ENCODE results near the gene POC1A. TPM values are rescaled to one million over a fixed set of nuclear protein-coding genes. Genes with fewer than 3 reads are reported as not detected.

Gene POC1A
- total RNA-seq, 2 experiments from 2014 or later: 0.22 to 0.39 TPM

DNA sequence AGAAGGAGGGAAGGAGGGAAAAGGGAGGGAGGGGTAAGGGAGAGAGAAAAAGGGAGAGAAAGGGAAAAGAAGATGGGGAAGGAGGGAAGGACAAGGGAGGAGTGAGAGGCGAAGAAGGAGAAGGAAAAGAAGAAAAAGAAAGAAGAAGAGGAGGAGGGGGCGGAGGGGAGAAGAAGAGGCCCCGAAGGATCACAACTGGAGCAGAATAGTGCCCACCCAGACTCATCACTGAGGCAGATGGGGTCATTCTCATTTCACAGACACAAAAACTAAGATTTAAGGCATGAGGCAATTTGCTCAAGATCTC lies 41.0 kb upstream of the POC1A start:
- no peaks in the 10 kb centered on the region for H3K27me3 ChIP-seq (ENCODE audit: control insufficient read depth in 1 of 2, insufficient read depth in 2 of 2, low read length in 2 of 2)
- intact Hi-C loops (cut with DNase I, micrococcal nuclease): loop anchor here in 1 of 2 experiments (5.0 to 10.0 kb wide), 2 partner anchors 138 to 340 kb away; partner anchors contain the start of genes DUSP7, NT5DC2 and UQCC5
- no peaks in the 10 kb centered on the region for H3K36me3 ChIP-seq (ENCODE audit: insufficient read depth, low read length)
- no peak overlapping the region for H3K4me3 ChIP-seq (ENCODE audit: low read length)
- no peak for DNase-seq
- H3K27ac ChIP-seq (ENCODE audit: low read depth in 1 of 2, low read length in 2 of 2): no peak overlapping the region
- Mint-ChIP-seq H3K9me3 (no peaks in the 10 kb centered on the region), H3K27me3 (no peaks in the 10 kb centered on the region), H3K4me1 (ENCODE audit: low read depth) (peaks cover 32% of the 10 kb centered on the region), H3K36me3 (ENCODE audit: low read depth) (peaks cover 18% of the 10 kb centered on the region), H3K4me3 (no peak overlapping the region), H3K27ac (no peak overlapping the region)
- H3K4me1 ChIP-seq (ENCODE audit: insufficient read depth, low read length): peaks cover 38% of the 10 kb centered on the region
- no peak for ATAC-seq (ENCODE audit: poor library complexity)
- TF ChIP-seq, protein P1, sequence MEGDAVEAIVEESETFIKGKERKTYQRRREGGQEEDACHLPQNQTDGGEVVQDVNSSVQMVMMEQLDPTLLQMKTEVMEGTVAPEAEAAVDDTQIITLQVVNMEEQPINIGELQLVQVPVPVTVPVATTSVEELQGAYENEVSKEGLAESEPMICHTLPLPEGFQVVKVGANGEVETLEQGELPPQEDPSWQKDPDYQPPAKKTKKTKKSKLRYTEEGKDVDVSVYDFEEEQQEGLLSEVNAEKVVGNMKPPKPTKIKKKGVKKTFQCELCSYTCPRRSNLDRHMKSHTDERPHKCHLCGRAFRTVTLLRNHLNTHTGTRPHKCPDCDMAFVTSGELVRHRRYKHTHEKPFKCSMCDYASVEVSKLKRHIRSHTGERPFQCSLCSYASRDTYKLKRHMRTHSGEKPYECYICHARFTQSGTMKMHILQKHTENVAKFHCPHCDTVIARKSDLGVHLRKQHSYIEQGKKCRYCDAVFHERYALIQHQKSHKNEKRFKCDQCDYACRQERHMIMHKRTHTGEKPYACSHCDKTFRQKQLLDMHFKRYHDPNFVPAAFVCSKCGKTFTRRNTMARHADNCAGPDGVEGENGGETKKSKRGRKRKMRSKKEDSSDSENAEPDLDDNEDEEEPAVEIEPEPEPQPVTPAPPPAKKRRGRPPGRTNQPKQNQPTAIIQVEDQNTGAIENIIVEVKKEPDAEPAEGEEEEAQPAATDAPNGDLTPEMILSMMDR (IDR thresholded peaks at IDR 0.05): no peak
- POLR2A ChIA-PET: no interaction called here
- no peaks in the 10 kb centered on the region for H3K9me3 ChIP-seq (ENCODE audit: control insufficient read depth in 1 of 2, insufficient read depth in 1 of 2, low read length in 2 of 2)
- CTCF ChIA-PET: no interaction called here

DNA sequence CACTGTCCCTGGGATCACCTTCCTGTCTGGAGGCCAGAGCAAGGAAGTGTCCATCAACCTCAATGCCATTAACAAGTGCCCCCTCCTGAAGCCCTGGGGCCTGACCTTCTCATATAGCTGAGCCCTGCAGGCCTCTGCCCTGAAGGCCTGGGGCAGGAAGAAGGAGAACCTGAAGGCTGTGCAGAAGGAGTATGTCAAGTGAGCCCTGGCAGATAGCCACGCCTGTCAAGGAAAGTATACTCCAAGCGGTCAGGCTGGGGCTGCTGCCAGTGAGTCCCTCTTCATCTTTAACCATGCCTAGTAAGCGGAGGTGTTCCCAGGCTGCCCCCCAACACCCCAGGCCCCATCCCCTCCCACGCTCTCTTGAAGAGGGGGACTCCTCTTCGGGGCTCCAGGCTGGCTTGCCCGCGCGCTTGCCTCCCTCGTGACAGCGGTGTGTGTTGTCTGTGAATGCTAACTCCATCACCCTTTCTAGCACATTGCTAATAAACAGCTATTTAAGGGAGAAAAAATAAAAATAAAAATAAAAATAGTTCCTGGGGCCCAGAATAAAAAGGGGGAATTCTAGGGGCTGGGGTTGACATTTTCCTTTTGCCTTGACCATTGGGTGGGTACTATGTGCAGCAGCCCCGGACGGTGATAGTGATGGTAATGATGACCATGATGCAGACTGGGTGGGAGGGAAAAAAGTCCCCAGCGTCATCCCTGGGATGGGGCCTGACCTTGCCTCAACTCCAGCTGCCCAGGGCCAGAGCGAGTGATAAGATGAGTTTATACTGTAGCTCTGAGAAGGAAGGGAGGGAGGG lies 40.5 kb upstream of the POC1A start:
- H3K4me3 ChIP-seq (ENCODE audit: low read length): no peak overlapping the region
- H3K27me3 ChIP-seq (ENCODE audit: control insufficient read depth in 1 of 2, insufficient read depth in 2 of 2, low read length in 2 of 2): no peaks in the 10 kb centered on the region
- no peaks in the 10 kb centered on the region for H3K27me3 Mint-ChIP-seq
- DNase-seq (no peak), ATAC-seq (ENCODE audit: poor library complexity) (no peak)
- peaks cover 15% of the 10 kb centered on the region for H3K36me3 Mint-ChIP-seq (ENCODE audit: low read depth)
- H3K4me3 Mint-ChIP-seq: peak overlapping the region; percentile 51
- no peaks in the 10 kb centered on the region for H3K9me3 Mint-ChIP-seq
- peaks cover 28% of the 10 kb centered on the region for H3K4me1 Mint-ChIP-seq (ENCODE audit: low read depth)
- H3K9me3 ChIP-seq (ENCODE audit: control insufficient read depth in 1 of 2, insufficient read depth in 1 of 2, low read length in 2 of 2): no peaks in the 10 kb centered on the region
- no peaks in the 10 kb centered on the region for H3K36me3 ChIP-seq (ENCODE audit: insufficient read depth, low read length)
- peaks cover 33% of the 10 kb centered on the region for H3K4me1 ChIP-seq (ENCODE audit: insufficient read depth, low read length)
- H3K27ac Mint-ChIP-seq: no peak overlapping the region
- intact Hi-C loops (cut with DNase I, micrococcal nuclease): loop anchor here in 1 of 2 experiments (5.0 to 10.0 kb wide), 2 partner anchors 137 to 340 kb away; partner anchors contain the start of genes DUSP7, NT5DC2 and UQCC5
- ChIA-PET POLR2A (no interaction called here), CTCF (no interaction called here)
- TF ChIP-seq, protein P1 (IDR thresholded peaks at IDR 0.05): no peak
- no peak overlapping the region for H3K27ac ChIP-seq (ENCODE audit: low read depth in 1 of 2, low read length in 2 of 2)

DNA sequence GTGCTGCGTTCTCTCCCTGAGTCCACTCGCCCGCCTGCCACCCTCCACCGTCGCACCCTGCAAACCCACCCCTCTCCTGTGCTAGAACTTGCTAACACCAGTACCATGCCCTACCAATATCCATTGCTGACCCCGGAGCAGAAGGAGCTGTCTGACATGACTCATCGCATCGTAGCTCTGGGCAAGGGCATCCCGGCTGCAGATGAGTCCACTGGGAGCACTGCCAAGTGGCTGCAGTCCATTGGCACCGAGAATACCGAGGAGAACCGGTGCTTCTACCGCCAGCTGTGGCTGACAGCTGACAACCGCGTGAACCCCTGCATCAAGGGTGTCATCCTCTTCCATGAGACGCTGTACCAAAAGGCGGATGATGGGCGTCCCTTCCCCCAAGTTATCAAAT lies 38.8 kb upstream of the POC1A start:
- TF ChIP-seq, protein P1 (IDR thresholded peaks at IDR 0.05): no peak
- ATAC-seq (ENCODE audit: poor library complexity) (no peak), DNase-seq (no peak)
- Histone ChIP-seq H3K9me3 (ENCODE audit: control insufficient read depth in 1 of 2, insufficient read depth in 1 of 2, low read length in 2 of 2) (no peaks in the 10 kb centered on the region), H3K4me1 (ENCODE audit: insufficient read depth, low read length) (peaks cover 18% of the 10 kb centered on the region), H3K27ac (ENCODE audit: low read depth in 1 of 2, low read length in 2 of 2) (no peak overlapping the region), H3K36me3 (ENCODE audit: insufficient read depth, low read length) (no peaks in the 10 kb centered on the region), H3K27me3 (ENCODE audit: control insufficient read depth in 1 of 2, insufficient read depth in 2 of 2, low read length in 2 of 2) (no peaks in the 10 kb centered on the region), H3K4me3 (ENCODE audit: low read length) (no peak overlapping the region)
- ChIA-PET CTCF (no interaction called here), POLR2A (interaction anchor here (1.2 kb wide), 1 partner anchor 33 kb away, joined by 5 read pairs; the partner anchor contains the start of gene TLR9)
- no peaks in the 10 kb centered on the region for H3K9me3 Mint-ChIP-seq
- no peaks in the 10 kb centered on the region for H3K36me3 Mint-ChIP-seq (ENCODE audit: low read depth)
- no peak overlapping the region for H3K4me3 Mint-ChIP-seq
- H3K27ac Mint-ChIP-seq: no peak overlapping the region
- H3K4me1 Mint-ChIP-seq (ENCODE audit: low read depth): peaks cover 13% of the 10 kb centered on the region
- intact Hi-C loops (cut with DNase I, micrococcal nuclease): loop anchor here in 1 of 2 experiments (10.0 kb wide), 1 partner anchor 342 kb away; the partner anchor contains the start of genes NT5DC2 and UQCC5
- H3K27me3 Mint-ChIP-seq: no peaks in the 10 kb centered on the region

Measured in CD4-positive, alpha-beta T cell (primary cell).